Endothelial cell of umbilical vein (primary cell): ENCODE data around the gene CCDC182.

Source experiments
- CTCF ChIP-seq, 2 donors: IDR thresholded peaks; 1 replicate in 1 of 2; 2 replicates in 1 of 2; pipeline ENCODE4 v1.5.1; 2011; ENCODE audit warnings: low read length in 2 of 2, mild to moderate bottlenecking in 2 of 2, moderate library complexity in 2 of 2, control low read depth in 1 of 2, inconsistent platforms in 1 of 2, low read depth in 1 of 2; ENCODE audit not compliant: insufficient read depth in 1 of 2; ENCODE audit errors: extremely low read depth in 1 of 2
- EZH2 ChIP-seq: IDR thresholded peaks from 2 replicates; pipeline ENCODE4 v1.6.1; 2012; ENCODE audit warnings: borderline replicate concordance, low read depth, mild to moderate bottlenecking, moderate library complexity, low read length, inconsistent platforms; ENCODE audit not compliant: severe bottlenecking
- POLR2A ChIP-seq: IDR thresholded peaks from 2 replicates; pipeline ENCODE4 v1.6.1; 2012; ENCODE audit warnings: low read depth, mild to moderate bottlenecking, control low read depth, low read length
- POLR2AphosphoS5 ChIP-seq: IDR thresholded peaks from 2 replicates; pipeline ENCODE4 v1.6.1; 2012; ENCODE audit warnings: low read depth, mild to moderate bottlenecking, control low read depth, low read length, moderate library complexity; ENCODE audit not compliant: insufficient read depth

GRCh38 chr17:57697197-57697596, 47.9 kb downstream of the CCDC182 start:
- TF ChIP-seq CTCF (IDR thresholded peaks at IDR 0.05; ENCODE audit: extremely low read depth in 1 of 2, insufficient read depth in 1 of 2, low read depth in 1 of 2, low read length in 2 of 2) (no peak), EZH2 (no peak), POLR2AphosphoS5 (no peak), POLR2A (no peak)
